ENCODE data around the gene MAGEA9B. TPM values are rescaled to one million over a fixed set of nuclear protein-coding genes. Genes with fewer than 3 reads are reported as not detected.
"Not testable (repeated sequence)": the region's sequence is repeated elsewhere in the genome, so short reads cannot be mapped to it uniquely, and the experiment has no call there.

MAGEA9B gene
- total RNA-seq, 1 experiment from 2014 or later: not detected

GRCh38 chrX:149547782-149548181, 39.5 kb downstream of the MAGEA9B start:
- not testable (repeated sequence) for H3K36me3 Mint-ChIP-seq (ENCODE audit: insufficient read depth in 1 of 3, low read depth in 3 of 3); H3K18ac ChIP-seq (ENCODE audit: insufficient read length, low read depth, low read length); H3K27ac ChIP-seq (ENCODE audit: insufficient read length, low read depth, low read length); H3K9me3 ChIP-seq (ENCODE audit: control insufficient read depth, low read depth, low read length); H3K56ac ChIP-seq (ENCODE audit: insufficient read length, low read depth, low read length); H2BK12ac ChIP-seq (ENCODE audit: insufficient read length, low read depth, low read length); H3T11ph ChIP-seq (ENCODE audit: low read length); H3K23me2 ChIP-seq (ENCODE audit: insufficient read length, low read depth, low read length, poor library complexity, severe bottlenecking); H4K5ac ChIP-seq (ENCODE audit: insufficient read length, low read depth, low read length); H3K27me3 Mint-ChIP-seq (ENCODE audit: low read depth); H4K91ac ChIP-seq (ENCODE audit: insufficient read length, low read depth, low read length); H2AK5ac ChIP-seq (ENCODE audit: insufficient read length, low read length); H2BK5ac ChIP-seq (ENCODE audit: insufficient read length, low read length); DNase-seq; H2AFZ ChIP-seq (ENCODE audit: low read length); H3K4me1 Mint-ChIP-seq; H4K8ac ChIP-seq (replicated peaks; ENCODE audit: insufficient read length, low read depth, low read length); H3K79me1 ChIP-seq (ENCODE audit: insufficient read depth, low read depth, low read length, poor library complexity, severe bottlenecking); H3K4me1 ChIP-seq (ENCODE audit: insufficient read depth, low read length); H2BK20ac ChIP-seq (ENCODE audit: low read depth, low read length, poor library complexity, severe bottlenecking); H3K79me2 ChIP-seq (ENCODE audit: insufficient read depth, low read length); H2BK120ac ChIP-seq (ENCODE audit: low read depth, low read length, poor library complexity, severe bottlenecking); H3K27ac Mint-ChIP-seq; H3K23ac ChIP-seq (ENCODE audit: insufficient read length, low read depth, low read length); H3K4me3 Mint-ChIP-seq; H3K4ac ChIP-seq (ENCODE audit: low read depth, low read length); H3K27me3 ChIP-seq (ENCODE audit: insufficient read depth, low read length); H3K4me2 ChIP-seq (ENCODE audit: insufficient read depth, insufficient read length, low read length); H3K9ac ChIP-seq (ENCODE audit: extremely low read depth, insufficient read length, low read length); H2BK15ac ChIP-seq (ENCODE audit: low read depth, low read length); H3K14ac ChIP-seq (ENCODE audit: insufficient read depth, low read length); H4K20me1 ChIP-seq (ENCODE audit: control insufficient read depth, insufficient read depth, insufficient read length)
- H3K9me3 Mint-ChIP-seq: peaks cover 8 to 10% of the 10 kb centered on the region in 2 experiments; a peak in 4 of 5 replicates
- no CpG with 5 or more reads among the region's 3 CpGs for WGBS (ENCODE audit: extremely low coverage, insufficient read length, low lambda C conversion rate)

GRCh38 chrX:149546962-149547361, 40.3 kb downstream of the MAGEA9B start:
- not testable (repeated sequence) for H2BK120ac ChIP-seq (ENCODE audit: low read depth, low read length, poor library complexity, severe bottlenecking); H3K27me3 Mint-ChIP-seq (ENCODE audit: low read depth); H3K23me2 ChIP-seq (ENCODE audit: insufficient read length, low read depth, low read length, poor library complexity, severe bottlenecking); H3K27me3 ChIP-seq (ENCODE audit: insufficient read depth, low read length); H3K79me2 ChIP-seq (ENCODE audit: insufficient read depth, low read length); H2AFZ ChIP-seq (ENCODE audit: low read length); H3K9me3 ChIP-seq (ENCODE audit: control insufficient read depth, low read depth, low read length); H4K5ac ChIP-seq (ENCODE audit: insufficient read length, low read depth, low read length); H3K23ac ChIP-seq (ENCODE audit: insufficient read length, low read depth, low read length); H3K4me1 ChIP-seq (ENCODE audit: insufficient read depth, low read length); H2BK20ac ChIP-seq (ENCODE audit: low read depth, low read length, poor library complexity, severe bottlenecking); H3K14ac ChIP-seq (ENCODE audit: insufficient read depth, low read length); H3K4me1 Mint-ChIP-seq; H3K36me3 Mint-ChIP-seq (ENCODE audit: insufficient read depth in 1 of 3, low read depth in 3 of 3); H3T11ph ChIP-seq (ENCODE audit: low read length); H3K18ac ChIP-seq (ENCODE audit: insufficient read length, low read depth, low read length); H4K91ac ChIP-seq (ENCODE audit: insufficient read length, low read depth, low read length); H4K8ac ChIP-seq (replicated peaks; ENCODE audit: insufficient read length, low read depth, low read length); H3K27ac Mint-ChIP-seq; H3K9ac ChIP-seq (ENCODE audit: extremely low read depth, insufficient read length, low read length); H2BK5ac ChIP-seq (ENCODE audit: insufficient read length, low read length); H3K56ac ChIP-seq (ENCODE audit: insufficient read length, low read depth, low read length); DNase-seq; H3K4me2 ChIP-seq (ENCODE audit: insufficient read depth, insufficient read length, low read length); H2AK5ac ChIP-seq (ENCODE audit: insufficient read length, low read length); H2BK12ac ChIP-seq (ENCODE audit: insufficient read length, low read depth, low read length); H3K27ac ChIP-seq (ENCODE audit: insufficient read length, low read depth, low read length); H3K4ac ChIP-seq (ENCODE audit: low read depth, low read length); H2BK15ac ChIP-seq (ENCODE audit: low read depth, low read length); H4K20me1 ChIP-seq (ENCODE audit: control insufficient read depth, insufficient read depth, insufficient read length); H3K79me1 ChIP-seq (ENCODE audit: insufficient read depth, low read depth, low read length, poor library complexity, severe bottlenecking); H3K4me3 Mint-ChIP-seq
- WGBS (ENCODE audit: extremely low coverage, insufficient read length, low lambda C conversion rate): no CpG with 5 or more reads among the region's 1 CpG
- H3K9me3 Mint-ChIP-seq: peaks cover 9 to 11% of the 10 kb centered on the region in 2 experiments; a peak in 4 of 5 replicates
